ENCODE measurements around the gene TBC1D22A. TPM values are rescaled to one million over a fixed set of nuclear protein-coding genes. Genes with fewer than 3 reads are reported as not detected.
"Not testable (repeated sequence)": the region's sequence is repeated elsewhere in the genome, so short reads cannot be mapped to it uniquely, and the experiment has no call there.

Gene TBC1D22A
- polyA plus RNA-seq, 1 donor (not counting 4 experiments of a cell fraction or from before 2014, with no cell fraction given) = 20.9 TPM

DNA sequence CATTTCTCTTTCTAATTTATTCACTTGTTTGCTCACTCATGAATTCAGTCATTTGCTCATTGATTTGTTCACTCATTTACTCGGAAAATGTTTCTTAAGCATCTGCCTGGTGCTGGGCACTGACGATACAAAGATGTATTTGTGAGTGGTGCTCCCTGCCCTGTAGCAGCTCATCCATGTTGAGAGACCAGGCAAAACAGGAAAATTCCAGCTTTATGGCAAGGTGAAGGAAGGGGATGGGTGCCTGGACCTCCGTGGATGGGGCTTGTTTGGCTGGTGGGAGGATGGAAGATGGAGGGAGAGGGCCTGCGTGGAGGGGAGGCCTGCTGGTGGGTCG lies 53.1 kb downstream of the TBC1D22A start:
- no peak for FAIRE-seq
- H3K79me2 ChIP-seq (ENCODE audit: control insufficient read depth, insufficient read depth, low read length) = peaks cover 33% of the 10 kb centered on the region
- TF ChIP-seq, protein P1, sequence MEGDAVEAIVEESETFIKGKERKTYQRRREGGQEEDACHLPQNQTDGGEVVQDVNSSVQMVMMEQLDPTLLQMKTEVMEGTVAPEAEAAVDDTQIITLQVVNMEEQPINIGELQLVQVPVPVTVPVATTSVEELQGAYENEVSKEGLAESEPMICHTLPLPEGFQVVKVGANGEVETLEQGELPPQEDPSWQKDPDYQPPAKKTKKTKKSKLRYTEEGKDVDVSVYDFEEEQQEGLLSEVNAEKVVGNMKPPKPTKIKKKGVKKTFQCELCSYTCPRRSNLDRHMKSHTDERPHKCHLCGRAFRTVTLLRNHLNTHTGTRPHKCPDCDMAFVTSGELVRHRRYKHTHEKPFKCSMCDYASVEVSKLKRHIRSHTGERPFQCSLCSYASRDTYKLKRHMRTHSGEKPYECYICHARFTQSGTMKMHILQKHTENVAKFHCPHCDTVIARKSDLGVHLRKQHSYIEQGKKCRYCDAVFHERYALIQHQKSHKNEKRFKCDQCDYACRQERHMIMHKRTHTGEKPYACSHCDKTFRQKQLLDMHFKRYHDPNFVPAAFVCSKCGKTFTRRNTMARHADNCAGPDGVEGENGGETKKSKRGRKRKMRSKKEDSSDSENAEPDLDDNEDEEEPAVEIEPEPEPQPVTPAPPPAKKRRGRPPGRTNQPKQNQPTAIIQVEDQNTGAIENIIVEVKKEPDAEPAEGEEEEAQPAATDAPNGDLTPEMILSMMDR (optimal IDR thresholded peaks at IDR 0.05 in 1 of 3, IDR thresholded peaks at IDR 0.05 in 1 of 3, conservative IDR thresholded peaks at IDR 0.05 in 1 of 3; ENCODE audit: extremely low read depth in 1 of 3, insufficient read depth in 2 of 3, low read length in 3 of 3) = no peak
- no peak for TF ChIP-seq EZH2 (IDR thresholded peaks at IDR 0.05; ENCODE audit: low read length)
- peaks cover 0 to 2% of the 10 kb centered on the region in 2 experiments for H3K36me3 ChIP-seq (ENCODE audit: control insufficient read depth in 2 of 2, extremely low read depth in 1 of 2, insufficient read depth in 2 of 2, low read length in 2 of 2)
- H3K4me3 ChIP-seq (ENCODE audit: control insufficient read depth in 2 of 3, extremely low read depth in 1 of 3, insufficient read depth in 2 of 3, low read depth in 1 of 3, low read length in 3 of 3) = no peak overlapping the region
- dilution Hi-C loops (cut with MboI; ENCODE audit: extremely low pct_ligation_motif_present, low sequenced_read_pairs) = no loop called here
- no peaks in the 10 kb centered on the region for H3K9me1 ChIP-seq (ENCODE audit: control insufficient read depth, extremely low read depth, insufficient read depth, low read length)
- no peak overlapping the region for H3K9ac ChIP-seq (ENCODE audit: control insufficient read depth, extremely low read depth, insufficient read depth, low read length)
- no peaks in the 10 kb centered on the region for H4K20me1 ChIP-seq (ENCODE audit: control insufficient read depth, extremely low read depth, insufficient read depth, low read length)
- H2AFZ ChIP-seq (ENCODE audit: control insufficient read depth, low read length) = no peak overlapping the region
- H3K9me3 ChIP-seq (ENCODE audit: control insufficient read depth, low read depth, low read length) = no peaks in the 10 kb centered on the region
- DNase-seq (ENCODE audit: low read depth, low spot score) = no peak
- H3K4me1 ChIP-seq (ENCODE audit: control insufficient read depth, extremely low read depth, insufficient read depth, low read length) = peaks cover 13% of the 10 kb centered on the region
- no peak overlapping the region for H3K27ac ChIP-seq (ENCODE audit: control insufficient read depth, insufficient read depth, low read length)
- no peak overlapping the region for H3K4me2 ChIP-seq (ENCODE audit: control insufficient read depth, extremely low read depth, insufficient read depth, low read depth, low read length)
- no peaks in the 10 kb centered on the region for H3K27me3 ChIP-seq (ENCODE audit: control insufficient read depth, extremely low read depth, insufficient read depth, low read length)

DNA sequence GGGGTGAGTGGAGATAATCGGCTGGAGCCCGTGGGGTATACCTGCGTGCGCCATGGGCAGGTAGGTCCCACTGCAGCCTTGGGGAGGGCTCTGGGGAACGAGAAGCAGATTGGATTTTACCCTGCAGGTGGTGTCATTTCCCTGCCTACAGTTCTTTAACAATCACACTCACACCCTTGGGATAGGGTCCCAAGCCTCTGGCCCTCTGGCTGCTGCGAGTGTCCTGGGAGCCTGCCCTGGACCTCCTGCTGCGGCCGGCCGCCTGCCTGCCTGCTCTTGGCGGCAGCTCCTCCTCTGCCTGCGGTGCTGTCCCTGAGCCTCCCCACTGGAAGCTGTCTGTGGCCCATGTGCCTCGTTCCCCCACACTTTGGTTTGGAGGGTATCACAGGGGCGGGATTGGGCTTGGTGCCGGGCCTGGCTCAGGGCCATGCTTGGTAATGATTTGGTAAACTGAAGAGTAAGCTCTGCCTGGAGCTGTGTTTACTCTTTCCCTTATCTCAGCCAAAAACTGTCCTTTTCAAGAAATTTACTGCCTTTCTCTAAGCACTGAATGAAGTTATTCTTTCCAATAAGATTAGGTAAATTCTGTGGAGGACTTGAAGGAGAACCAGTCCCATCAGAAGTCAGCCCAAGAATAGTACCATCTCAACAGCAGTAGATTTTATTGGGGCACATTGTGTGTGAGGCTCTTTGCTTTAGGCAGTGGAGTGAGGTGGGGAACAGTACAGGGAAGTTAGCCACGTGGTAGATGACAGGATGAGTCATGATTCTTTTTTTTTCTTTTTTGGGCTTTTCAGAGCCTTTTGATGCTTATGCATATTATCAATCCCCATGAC lies 53.7 kb downstream of the TBC1D22A start:
- peaks cover 13% of the 10 kb centered on the region for H3K4me1 ChIP-seq (ENCODE audit: control insufficient read depth, extremely low read depth, insufficient read depth, low read length)
- H3K4me3 ChIP-seq (ENCODE audit: control insufficient read depth in 2 of 3, extremely low read depth in 1 of 3, insufficient read depth in 2 of 3, low read depth in 1 of 3, low read length in 3 of 3) = no peak overlapping the region
- dilution Hi-C loops (cut with MboI; ENCODE audit: extremely low pct_ligation_motif_present, low sequenced_read_pairs) = no loop called here
- no peak for TF ChIP-seq EZH2 (IDR thresholded peaks at IDR 0.05; ENCODE audit: low read length)
- TF ChIP-seq, protein P1 (optimal IDR thresholded peaks at IDR 0.05 in 1 of 3, IDR thresholded peaks at IDR 0.05 in 1 of 3, conservative IDR thresholded peaks at IDR 0.05 in 1 of 3; ENCODE audit: extremely low read depth in 1 of 3, insufficient read depth in 2 of 3, low read length in 3 of 3) = no peak
- peaks cover 30% of the 10 kb centered on the region for H3K79me2 ChIP-seq (ENCODE audit: control insufficient read depth, insufficient read depth, low read length)
- no peak overlapping the region for H3K27ac ChIP-seq (ENCODE audit: control insufficient read depth, insufficient read depth, low read length)
- no peak overlapping the region for H2AFZ ChIP-seq (ENCODE audit: control insufficient read depth, low read length)
- peaks cover 0 to 2% of the 10 kb centered on the region in 2 experiments for H3K36me3 ChIP-seq (ENCODE audit: control insufficient read depth in 2 of 2, extremely low read depth in 1 of 2, insufficient read depth in 2 of 2, low read length in 2 of 2)
- no peak overlapping the region for H3K9ac ChIP-seq (ENCODE audit: control insufficient read depth, extremely low read depth, insufficient read depth, low read length)
- DNase-seq (ENCODE audit: low read depth, low spot score) (no peak), FAIRE-seq (no peak)
- no peaks in the 10 kb centered on the region for H3K9me3 ChIP-seq (ENCODE audit: control insufficient read depth, low read depth, low read length)
- no peaks in the 10 kb centered on the region for H3K27me3 ChIP-seq (ENCODE audit: control insufficient read depth, extremely low read depth, insufficient read depth, low read length)
- no peaks in the 10 kb centered on the region for H3K9me1 ChIP-seq (ENCODE audit: control insufficient read depth, extremely low read depth, insufficient read depth, low read length)
- no peak overlapping the region for H3K4me2 ChIP-seq (ENCODE audit: control insufficient read depth, extremely low read depth, insufficient read depth, low read depth, low read length)
- H4K20me1 ChIP-seq (ENCODE audit: control insufficient read depth, extremely low read depth, insufficient read depth, low read length) = no peaks in the 10 kb centered on the region

DNA sequence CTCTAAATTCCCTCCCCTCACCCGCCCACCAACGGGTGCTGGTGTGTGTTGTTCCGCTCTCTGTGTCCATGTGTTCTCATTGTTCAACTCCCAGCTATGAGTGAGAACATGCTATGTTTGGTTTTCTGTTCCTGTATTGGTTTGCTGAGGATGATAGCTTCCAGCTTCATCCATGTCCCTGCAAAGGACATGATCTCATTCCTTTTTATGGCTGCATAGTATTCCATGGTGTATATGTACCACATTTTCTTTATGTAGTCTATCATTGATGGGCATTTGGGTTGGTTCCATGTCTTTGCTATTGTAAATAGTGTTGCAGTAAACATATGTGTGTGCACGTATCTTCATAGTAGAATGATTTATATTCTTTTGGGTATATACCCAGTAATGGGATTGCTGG lies 54.9 kb downstream of the TBC1D22A start:
- H3K9me1 ChIP-seq (ENCODE audit: control insufficient read depth, extremely low read depth, insufficient read depth, low read length); H3K4me3 ChIP-seq (ENCODE audit: control insufficient read depth in 2 of 3, extremely low read depth in 1 of 3, insufficient read depth in 2 of 3, low read depth in 1 of 3, low read length in 3 of 3); DNase-seq (ENCODE audit: low read depth, low spot score); H3K27me3 ChIP-seq (ENCODE audit: control insufficient read depth, extremely low read depth, insufficient read depth, low read length); H4K20me1 ChIP-seq (ENCODE audit: control insufficient read depth, extremely low read depth, insufficient read depth, low read length); dilution Hi-C loops (cut with MboI; ENCODE audit: extremely low pct_ligation_motif_present, low sequenced_read_pairs); H3K27ac ChIP-seq (ENCODE audit: control insufficient read depth, insufficient read depth, low read length); FAIRE-seq; H3K9me3 ChIP-seq (ENCODE audit: control insufficient read depth, low read depth, low read length); H3K9ac ChIP-seq (ENCODE audit: control insufficient read depth, extremely low read depth, insufficient read depth, low read length); H3K36me3 ChIP-seq (ENCODE audit: control insufficient read depth in 2 of 2, extremely low read depth in 1 of 2, insufficient read depth in 2 of 2, low read length in 2 of 2); H2AFZ ChIP-seq (ENCODE audit: control insufficient read depth, low read length); H3K4me2 ChIP-seq (ENCODE audit: control insufficient read depth, extremely low read depth, insufficient read depth, low read depth, low read length): not testable (repeated sequence)
- peaks cover 35% of the 10 kb centered on the region for H3K79me2 ChIP-seq (ENCODE audit: control insufficient read depth, insufficient read depth, low read length)
- H3K4me1 ChIP-seq (ENCODE audit: control insufficient read depth, extremely low read depth, insufficient read depth, low read length) = peaks cover 13% of the 10 kb centered on the region

All from keratinocyte (primary cell).